ENCODE measurements around the gene PPP2R2B.

DNA sequence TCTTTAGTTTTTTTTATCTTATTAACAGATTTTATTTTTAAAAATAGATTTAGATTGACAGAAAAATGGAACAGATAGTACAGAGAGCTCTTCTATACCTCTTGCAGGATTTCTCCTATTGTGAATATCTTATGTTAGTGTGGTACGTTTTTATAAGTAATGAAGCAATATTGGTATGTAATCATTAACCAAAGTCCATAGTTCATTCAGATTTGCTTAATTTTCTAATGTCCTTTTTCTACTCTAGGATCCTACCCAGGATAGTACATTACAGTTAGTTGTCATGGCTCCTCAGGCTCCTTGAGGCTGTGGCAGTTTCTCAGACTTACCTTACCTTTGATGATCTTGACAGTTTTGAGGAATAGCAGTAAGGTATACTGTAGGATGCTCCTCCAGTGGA lies 30.4 kb downstream of the PPP2R2B start:
- TF ChIP-seq, protein P1, sequence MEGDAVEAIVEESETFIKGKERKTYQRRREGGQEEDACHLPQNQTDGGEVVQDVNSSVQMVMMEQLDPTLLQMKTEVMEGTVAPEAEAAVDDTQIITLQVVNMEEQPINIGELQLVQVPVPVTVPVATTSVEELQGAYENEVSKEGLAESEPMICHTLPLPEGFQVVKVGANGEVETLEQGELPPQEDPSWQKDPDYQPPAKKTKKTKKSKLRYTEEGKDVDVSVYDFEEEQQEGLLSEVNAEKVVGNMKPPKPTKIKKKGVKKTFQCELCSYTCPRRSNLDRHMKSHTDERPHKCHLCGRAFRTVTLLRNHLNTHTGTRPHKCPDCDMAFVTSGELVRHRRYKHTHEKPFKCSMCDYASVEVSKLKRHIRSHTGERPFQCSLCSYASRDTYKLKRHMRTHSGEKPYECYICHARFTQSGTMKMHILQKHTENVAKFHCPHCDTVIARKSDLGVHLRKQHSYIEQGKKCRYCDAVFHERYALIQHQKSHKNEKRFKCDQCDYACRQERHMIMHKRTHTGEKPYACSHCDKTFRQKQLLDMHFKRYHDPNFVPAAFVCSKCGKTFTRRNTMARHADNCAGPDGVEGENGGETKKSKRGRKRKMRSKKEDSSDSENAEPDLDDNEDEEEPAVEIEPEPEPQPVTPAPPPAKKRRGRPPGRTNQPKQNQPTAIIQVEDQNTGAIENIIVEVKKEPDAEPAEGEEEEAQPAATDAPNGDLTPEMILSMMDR (optimal IDR thresholded peaks at IDR 0.05 in 1 of 3, IDR thresholded peaks at IDR 0.05 in 1 of 3, conservative IDR thresholded peaks at IDR 0.05 in 1 of 3; ENCODE audit: extremely low read depth in 1 of 3, insufficient read depth in 2 of 3, low read length in 3 of 3) = no peak
- TF ChIP-seq EZH2 (IDR thresholded peaks at IDR 0.05; ENCODE audit: low read length) = no peak
